ENCODE results near the gene CCDC47. TPM values are rescaled to one million over a fixed set of nuclear protein-coding genes. Genes with fewer than 3 reads are reported as not detected.

CCDC47 gene
- 81.8 and 82.9 TPM in 2 replicates for total RNA-seq

GRCh38 chr17:63773272-63774140, at the start of gene CCDC47:
CCDC47 (minus strand) TSS chr17:63773597; CDS start chr17:63766175, 7,422 bp downstream.
- H3K27me3 Mint-ChIP-seq: peaks cover 2% of the 10 kb centered on the region
- H3K4me3 Mint-ChIP-seq: peak within 1 kb of the TSS; percentile 99
- intact Hi-C loops (cut with micrococcal nuclease): loop anchor here (1.0 kb wide), 7 partner anchors 32 to 733 kb away; partner anchors contain the start of genes CEP95, DDX5, FTSJ3 and MAP3K3
- DNase-seq: peak; percentile 100
- H3K4me1 Mint-ChIP-seq: peaks cover 44% of the 10 kb centered on the region
- H3K27ac Mint-ChIP-seq: peak within 1 kb of the TSS; percentile 100
- H3K36me3 Mint-ChIP-seq (ENCODE audit: low read depth): peaks cover 57% of the 10 kb centered on the region
- no peaks in the 10 kb centered on the region for H3K9me3 Mint-ChIP-seq

- Mint-ChIP-seq H3K36me3 (ENCODE audit: low read depth) (peaks cover 90% of the 10 kb centered on the region), H3K27me3 (no peaks in the 10 kb centered on the region), H3K27ac (peak overlapping the region; percentile 48), H3K4me1 (peaks cover 40% of the 10 kb centered on the region), H3K4me3 (no peak overlapping the region), H3K9me3 (no peaks in the 10 kb centered on the region)
- intact Hi-C loops (cut with micrococcal nuclease): no loop called here
- no peak for DNase-seq
These were observed 49.1 kb upstream of the CCDC47 start for GRCh38 chr17:63822537-63822936.

GRCh38 chr17:63821804-63822203, 48.4 kb upstream of the CCDC47 start:
- Mint-ChIP-seq H3K4me3 (peak overlapping the region; percentile 63), H3K4me1 (peaks cover 40% of the 10 kb centered on the region), H3K9me3 (no peaks in the 10 kb centered on the region), H3K27ac (peak overlapping the region; percentile 75), H3K27me3 (no peaks in the 10 kb centered on the region), H3K36me3 (ENCODE audit: low read depth) (peaks cover 89% of the 10 kb centered on the region)
- DNase-seq: peak; percentile 54
- intact Hi-C loops (cut with micrococcal nuclease): no loop called here

GRCh38 chr17:63820963-63821561, 47.7 kb upstream of the CCDC47 start:
- peak overlapping the region; percentile 30 for H3K27ac Mint-ChIP-seq
- H3K27me3 Mint-ChIP-seq: no peaks in the 10 kb centered on the region
- peak overlapping the region; percentile 59 for H3K4me3 Mint-ChIP-seq
- H3K4me1 Mint-ChIP-seq: peaks cover 36% of the 10 kb centered on the region
- DNase-seq: peak; percentile 58
- intact Hi-C loops (cut with micrococcal nuclease): no loop called here
- H3K9me3 Mint-ChIP-seq: no peaks in the 10 kb centered on the region
- H3K36me3 Mint-ChIP-seq (ENCODE audit: low read depth): peaks cover 88% of the 10 kb centered on the region

GRCh38 chr17:63819585-63820537, 46.5 kb upstream of the CCDC47 start:
- H3K27me3 Mint-ChIP-seq: no peaks in the 10 kb centered on the region
- peak overlapping the region; percentile 30 for H3K27ac Mint-ChIP-seq
- intact Hi-C loops (cut with micrococcal nuclease): no loop called here
- H3K4me1 Mint-ChIP-seq: peaks cover 29% of the 10 kb centered on the region
- H3K9me3 Mint-ChIP-seq: no peaks in the 10 kb centered on the region
- peak; percentile 72 for DNase-seq
- H3K4me3 Mint-ChIP-seq: peak overlapping the region; percentile 59
- H3K36me3 Mint-ChIP-seq (ENCODE audit: low read depth): peaks cover 86% of the 10 kb centered on the region

GRCh38 chr17:63819131-63819530, 45.7 kb upstream of the CCDC47 start:
- Mint-ChIP-seq H3K9me3 (no peaks in the 10 kb centered on the region), H3K27ac (peak overlapping the region; percentile 5), H3K4me1 (peaks cover 24% of the 10 kb centered on the region), H3K4me3 (peak overlapping the region; percentile 59), H3K27me3 (no peaks in the 10 kb centered on the region), H3K36me3 (ENCODE audit: low read depth) (peaks cover 85% of the 10 kb centered on the region)
- intact Hi-C loops (cut with micrococcal nuclease): no loop called here
- no peak for DNase-seq

GRCh38 chr17:63817736-63818385, 44.5 kb upstream of the CCDC47 start:
- DNase-seq: no peak
- intact Hi-C loops (cut with micrococcal nuclease): no loop called here
- Mint-ChIP-seq H3K4me3 (no peak overlapping the region), H3K27me3 (no peaks in the 10 kb centered on the region), H3K36me3 (ENCODE audit: low read depth) (peaks cover 84% of the 10 kb centered on the region), H3K4me1 (peaks cover 14% of the 10 kb centered on the region), H3K9me3 (no peaks in the 10 kb centered on the region), H3K27ac (peak overlapping the region; percentile 3)

- no peak for DNase-seq
- peaks cover 8% of the 10 kb centered on the region for H3K4me1 Mint-ChIP-seq
- H3K4me3 Mint-ChIP-seq: no peak overlapping the region
- H3K9me3 Mint-ChIP-seq: no peaks in the 10 kb centered on the region
- peaks cover 84% of the 10 kb centered on the region for H3K36me3 Mint-ChIP-seq (ENCODE audit: low read depth)
- no peak overlapping the region for H3K27ac Mint-ChIP-seq
- intact Hi-C loops (cut with micrococcal nuclease): no loop called here
- H3K27me3 Mint-ChIP-seq: no peaks in the 10 kb centered on the region
These were observed 43.3 kb upstream of the CCDC47 start for GRCh38 chr17:63816669-63817068.

GRCh38 chr17:63816123-63816522, 42.7 kb upstream of the CCDC47 start:
- Mint-ChIP-seq H3K27me3 (no peaks in the 10 kb centered on the region), H3K4me1 (peaks cover 6% of the 10 kb centered on the region), H3K4me3 (no peak overlapping the region), H3K9me3 (no peaks in the 10 kb centered on the region), H3K27ac (no peak overlapping the region), H3K36me3 (ENCODE audit: low read depth) (peaks cover 84% of the 10 kb centered on the region)
- intact Hi-C loops (cut with micrococcal nuclease): no loop called here
- DNase-seq: no peak

GRCh38 chr17:63809970-63810369, 36.6 kb upstream of the CCDC47 start:
- no peak for DNase-seq
- Mint-ChIP-seq H3K9me3 (no peaks in the 10 kb centered on the region), H3K4me1 (peaks cover 7% of the 10 kb centered on the region), H3K27ac (peak overlapping the region; percentile 14), H3K27me3 (no peaks in the 10 kb centered on the region), H3K36me3 (ENCODE audit: low read depth) (peaks cover 80% of the 10 kb centered on the region), H3K4me3 (no peak overlapping the region)
- intact Hi-C loops (cut with micrococcal nuclease): no loop called here

GRCh38 chr17:63805591-63805990, 32.2 kb upstream of the CCDC47 start:
- peaks cover 9% of the 10 kb centered on the region for H3K4me1 Mint-ChIP-seq
- intact Hi-C loops (cut with micrococcal nuclease): no loop called here
- no peaks in the 10 kb centered on the region for H3K9me3 Mint-ChIP-seq
- DNase-seq: no peak
- no peaks in the 10 kb centered on the region for H3K27me3 Mint-ChIP-seq
- H3K36me3 Mint-ChIP-seq (ENCODE audit: low read depth): peaks cover 63% of the 10 kb centered on the region
- no peak overlapping the region for H3K27ac Mint-ChIP-seq
- no peak overlapping the region for H3K4me3 Mint-ChIP-seq

GRCh38 chr17:63804328-63804727, 30.9 kb upstream of the CCDC47 start:
- Mint-ChIP-seq H3K9me3 (no peaks in the 10 kb centered on the region), H3K4me3 (no peak overlapping the region), H3K27ac (no peak overlapping the region), H3K4me1 (peaks cover 9% of the 10 kb centered on the region), H3K36me3 (ENCODE audit: low read depth) (peaks cover 64% of the 10 kb centered on the region), H3K27me3 (no peaks in the 10 kb centered on the region)
- DNase-seq: no peak
- intact Hi-C loops (cut with micrococcal nuclease): no loop called here

GRCh38 chr17:63800783-63801182, 27.4 kb upstream of the CCDC47 start:
- Mint-ChIP-seq H3K9me3 (no peaks in the 10 kb centered on the region), H3K4me1 (peaks cover 9% of the 10 kb centered on the region), H3K4me3 (no peak overlapping the region), H3K27ac (no peak overlapping the region), H3K36me3 (ENCODE audit: low read depth) (peaks cover 63% of the 10 kb centered on the region), H3K27me3 (no peaks in the 10 kb centered on the region)
- DNase-seq: no peak
- intact Hi-C loops (cut with micrococcal nuclease): no loop called here

All from activated CD4-positive, alpha-beta T cell treated with anti-CD3 and anti-CD28 coated beads, Interleukin-2, amount 10 ng/mL, durations not matched to agents 24 days and 14 days (primary cell).